HepG2 (cell line): ENCODE results near the gene WDR54. TPM values are rescaled to one million over a fixed set of nuclear protein-coding genes. Genes with fewer than 3 reads are reported as not detected.

ENCODE experiments used
- ATF1 ChIP-seq: IDR thresholded peaks from 2 replicates; pipeline ENCODE4 v1.6.1; 2016; ENCODE audit warnings: mild to moderate bottlenecking, control low read depth
- FOXP1 ChIP-seq, 2 experiments: fragments of 450-650 bp in 1 of 2; IDR thresholded peaks; 2 replicates each; pipeline ENCODE4 v1.6.1; 2017 to 2018; ENCODE audit warnings: antibody characterized with exemption in 1 of 2
- HMGXB3 ChIP-seq: sonication (generic); formaldehyde crosslinking; IDR thresholded peaks from 2 replicates; pipeline ENCODE4 v1.4.0; 2020; ENCODE audit warnings: missing genetic modification reagents, borderline replicate concordance
- HOXA5 ChIP-seq: sonication (generic); formaldehyde crosslinking; IDR thresholded peaks from 2 replicates; pipeline ENCODE4 v1.4.0; 2020; ENCODE audit warnings: missing genetic modification reagents
- ISL2 ChIP-seq: sonication (generic); formaldehyde crosslinking; IDR thresholded peaks from 2 replicates; pipeline ENCODE4 v1.5.0; 2020; ENCODE audit warnings: missing genetic modification reagents
- NFKBIZ ChIP-seq: IDR thresholded peaks from 2 replicates; pipeline ENCODE4 v1.6.1; 2018; ENCODE audit warnings: missing genetic modification reagents, missing compliant biosample characterization
- NR0B2 ChIP-seq: sonication (generic); formaldehyde crosslinking; IDR thresholded peaks from 2 replicates; pipeline ENCODE4 v1.4.0; 2020; ENCODE audit warnings: mild to moderate bottlenecking, missing genetic modification reagents
- PCBP1 ChIP-seq: fragments of 200-400 bp; formaldehyde crosslinking; IDR thresholded peaks from 2 replicates; pipeline ENCODE4 v1.6.1; 2017; ENCODE audit warnings: mild to moderate bottlenecking, low read depth, low read length, borderline replicate concordance
- SALL1 ChIP-seq: sonication (generic); formaldehyde crosslinking; IDR thresholded peaks from 2 replicates; pipeline ENCODE4 v1.8.0; 2022; ENCODE audit warnings: mild to moderate bottlenecking, missing genetic modification reagents
- SOX6 ChIP-seq, 2 experiments: fragments of 450-650 bp in 1 of 2; sonication (generic) in 1 of 2; formaldehyde crosslinking in 1 of 2; IDR thresholded peaks; 2 replicates each; pipeline versions ENCODE4 v1.4.0 to v1.6.1; 2017 to 2020; ENCODE audit warnings: antibody characterized with exemption in 1 of 2, mild to moderate bottlenecking in 1 of 2, missing genetic modification reagents in 1 of 2
- SP4 ChIP-seq: sonication (generic); formaldehyde crosslinking; IDR thresholded peaks from 2 replicates; pipeline ENCODE4 v1.8.1; 2023; ENCODE audit warnings: mild to moderate bottlenecking, missing genetic modification reagents
- ZBTB26 ChIP-seq: IDR thresholded peaks from 2 replicates; pipeline ENCODE4 v1.6.1; 2016; ENCODE audit warnings: missing compliant biosample characterization, missing genetic modification reagents, borderline replicate concordance
- ZFP36L1 ChIP-seq: sonication (generic); formaldehyde crosslinking; IDR thresholded peaks from 2 replicates; pipeline ENCODE4 v1.8.0; 2022; ENCODE audit warnings: mild to moderate bottlenecking, missing genetic modification reagents, moderate library complexity
- ZFP90 ChIP-seq: sonication (generic); formaldehyde crosslinking; IDR thresholded peaks from 2 replicates; pipeline ENCODE4 v1.8.0; 2022; ENCODE audit warnings: missing genetic modification reagents, mild to moderate bottlenecking, inconsistent platforms, borderline replicate concordance
- ZGPAT ChIP-seq: IDR thresholded peaks from 2 replicates; pipeline ENCODE4 v1.6.1; 2016; ENCODE audit warnings: mild to moderate bottlenecking
- ZKSCAN1 ChIP-seq: fragments of 150-350 bp; IDR thresholded peaks from 2 replicates; pipeline ENCODE4 v1.6.1; 2014; ENCODE audit warnings: low read length
- ZNF232 ChIP-seq: sonication (generic); formaldehyde crosslinking; IDR thresholded peaks from 2 replicates; pipeline ENCODE4 v1.4.0; 2020; ENCODE audit warnings: missing genetic modification reagents, borderline replicate concordance
- ZNF674 ChIP-seq: sonication (generic); formaldehyde crosslinking; IDR thresholded peaks from 2 replicates; pipeline ENCODE4 v1.5.0; 2020; ENCODE audit warnings: low read depth, mild to moderate bottlenecking, missing genetic modification reagents
- ZNF740 ChIP-seq: sonication (generic); formaldehyde crosslinking; IDR thresholded peaks from 2 replicates; pipeline ENCODE4 v1.4.0; 2020; ENCODE audit warnings: missing genetic modification reagents
- ZNF773 ChIP-seq: sonication (generic); formaldehyde crosslinking; IDR thresholded peaks from 2 replicates; pipeline ENCODE4 v1.4.0; 2020; ENCODE audit warnings: missing genetic modification reagents, borderline replicate concordance
- ZNF879 ChIP-seq: sonication (generic); formaldehyde crosslinking; IDR thresholded peaks from 2 replicates; pipeline ENCODE4 v1.8.1; 2023; ENCODE audit warnings: missing genetic modification reagents
- polyA plus RNA-seq, 8 experiments: library from polyadenylated mRNA; depleted of rRNA in 3 of 8; stranded (reverse) in 7 of 8; unstranded in 1 of 8; fragments of >200 nt; fragmentation: Illumina TruSeq in 4 of 8; extraction: Trizol in 4 of 8; gene quantifications; 2 replicates each; pipeline versions ENCODE4 v1.2.1 to v1.2.3, GENCODE V29; 2011 to 2016; ENCODE audit warnings: low read depth in 4 of 8, missing spikeins in 1 of 8, mixed read lengths in 1 of 8; ENCODE audit not compliant: insufficient read depth in 1 of 8
- total RNA-seq, 5 experiments: library from RNA; depleted of rRNA; stranded (reverse); fragments of >200 nt; fragmentation: Illumina TruSeq; extraction: Trizol; gene quantifications; 2 replicates each; pipeline ENCODE4 v1.2.3, GENCODE V29; 2016; ENCODE audit warnings: low read depth in 1 of 5

The WDR54 gene
- total and polyA plus RNA-seq, 2 of the 13 experiments (the other 11 are each of a cell fraction or from before 2014, with no cell fraction given): 2.0 to 17.3 TPM

- TF ChIP-seq HMGXB3 (CRISPR knock-in tag) (peak; percentile 14; the same call in 1 of the 2 replicates), SOX6 (IDR thresholded peaks at IDR 0.05) (no peak), SOX6 (CRISPR knock-in tag; IDR thresholded peaks at IDR 0.05) (peak; percentile 70), ZGPAT (peak; percentile 80), ISL2 (CRISPR knock-in tag) (no peak), NFKBIZ (CRISPR knock-in tag) (peak; percentile 36; the same call in 1 of the 2 replicates), ATF1 (CRISPR knock-in tag) (no peak), ZKSCAN1 (no peak), ZNF674 (peak; percentile 70; the same call in 1 of the 2 replicates), ZNF232 (CRISPR knock-in tag) (peak; percentile 62; the same call in 1 of the 2 replicates), SP4 (CRISPR knock-in tag) (peak; percentile 26; the same call in 1 of the 2 replicates), ZFP90 (CRISPR knock-in tag) (peak; percentile 65; the same call in 1 of the 2 replicates), ZBTB26 (0 out of 2 replicates have a peak, but pooled peaks have one; percentile 59), PCBP1 (peak; percentile 49; the same call in 1 of the 2 replicates), ZNF879 (peak; percentile 23; the same call in 1 of the 2 replicates), SALL1 (CRISPR knock-in tag) (peak; percentile 86), HOXA5 (CRISPR knock-in tag) (0 out of 2 replicates have a peak, but pooled peaks have one; percentile 83), ZNF740 (no peak; the same call in 1 of the 2 replicates), ZNF773 (peak; percentile 26; the same call in 1 of the 2 replicates), NR0B2 (peak; percentile 82), FOXP1 (IDR thresholded peaks at IDR 0.05) (no peak), FOXP1 (CRISPR knock-in tag; IDR thresholded peaks at IDR 0.05) (no peak; the same call in 1 of the 2 replicates), ZFP36L1 (CRISPR knock-in tag) (peak; percentile 85; the same call in 1 of the 2 replicates)
Observed at GRCh38 chr2:74441690-74442482, 20.4 kb downstream of the WDR54 start, which contains the start of gene RTKN (continued).
